Trophoblast cell (in vitro differentiated cells and primary cell): ENCODE data around the gene NDUFB5. TPM values are rescaled to one million over a fixed set of nuclear protein-coding genes. Genes with fewer than 3 reads are reported as not detected.

Source experiments
- DNase-seq, 2 donors: peaks; one replicate each; pipeline ENCODE4 v3.0.0-alpha.2; 2016
- H2AFZ ChIP-seq: 2 replicates; pipeline ENCODE4 v1.6.1; 2013; ENCODE audit warnings: low read length, moderate library complexity, mild to moderate bottlenecking; ENCODE audit not compliant: insufficient read depth, poor library complexity
- H2AK5ac ChIP-seq: 2 replicates; pipeline ENCODE4 v1.6.1; 2013; ENCODE audit warnings: mild to moderate bottlenecking, low read length
- H2BK120ac ChIP-seq: 2 replicates; pipeline ENCODE4 v1.6.1; 2013; ENCODE audit warnings: low read length, mild to moderate bottlenecking, moderate library complexity; ENCODE audit not compliant: insufficient read depth, poor library complexity
- H2BK12ac ChIP-seq: 2 replicates; pipeline ENCODE4 v1.6.1; 2013; ENCODE audit warnings: mild to moderate bottlenecking, low read length, moderate library complexity
- H2BK5ac ChIP-seq: 2 replicates; pipeline ENCODE4 v1.6.1; 2013; ENCODE audit warnings: low read length, low read depth, moderate library complexity, mild to moderate bottlenecking; ENCODE audit not compliant: poor library complexity
- H3K14ac ChIP-seq: 2 replicates; pipeline ENCODE4 v1.6.1; 2013; ENCODE audit warnings: mild to moderate bottlenecking, low read length
- H3K18ac ChIP-seq: 2 replicates; pipeline ENCODE4 v1.6.1; 2013; ENCODE audit warnings: mild to moderate bottlenecking, low read length
- H3K23ac ChIP-seq: 2 replicates; pipeline ENCODE4 v1.6.1; 2013; ENCODE audit warnings: low read length
- H3K27ac ChIP-seq: 2 replicates; pipeline ENCODE4 v1.5.1; 2013; ENCODE audit warnings: low read depth, mild to moderate bottlenecking, inconsistent platforms, low read length, moderate library complexity
- H3K27me3 ChIP-seq: 2 replicates; pipeline ENCODE4 v1.6.1; 2013; ENCODE audit warnings: inconsistent platforms, mild to moderate bottlenecking, low read length, moderate library complexity; ENCODE audit not compliant: insufficient read depth
- H3K36me3 ChIP-seq, 2 experiments: 1 replicate in 1 of 2; 2 replicates in 1 of 2; pipeline ENCODE4 v1.6.1; 2013; ENCODE audit warnings: low read length in 2 of 2, mild to moderate bottlenecking in 2 of 2, moderate library complexity in 1 of 2; ENCODE audit not compliant: insufficient read depth in 2 of 2, control insufficient read depth in 1 of 2
- H3K4ac ChIP-seq: 2 replicates; pipeline ENCODE4 v1.6.1; 2013; ENCODE audit warnings: low read depth, mild to moderate bottlenecking, low read length, moderate library complexity
- H3K4me1 ChIP-seq, 2 experiments: 1 replicate in 1 of 2; 2 replicates in 1 of 2; pipeline ENCODE4 v1.6.1; 2013; ENCODE audit warnings: low read length in 2 of 2, mild to moderate bottlenecking in 2 of 2, moderate library complexity in 1 of 2; ENCODE audit not compliant: insufficient read depth in 2 of 2, control insufficient read depth in 1 of 2
- H3K4me2 ChIP-seq: 2 replicates; pipeline ENCODE4 v1.6.1; 2013; ENCODE audit warnings: inconsistent platforms, mild to moderate bottlenecking, low read length, moderate library complexity
- H3K4me3 ChIP-seq: 2 replicates; pipeline ENCODE4 v1.5.1; 2013; ENCODE audit warnings: mild to moderate bottlenecking, low read depth, low read length, inconsistent platforms
- H3K79me1 ChIP-seq: one replicate; pipeline ENCODE4 v1.6.1; 2013; ENCODE audit warnings: low read length
- H3K79me2 ChIP-seq: 2 replicates; pipeline ENCODE4 v1.6.1; 2013; ENCODE audit warnings: low read length, mild to moderate bottlenecking; ENCODE audit not compliant: control insufficient read depth, insufficient read depth, poor library complexity
- H3K9ac ChIP-seq: 2 replicates; pipeline ENCODE4 v1.6.1; 2013; ENCODE audit warnings: mild to moderate bottlenecking, low read length
- H3K9me3 ChIP-seq: 2 replicates; pipeline ENCODE4 v1.6.1; 2013; ENCODE audit warnings: low read depth, mild to moderate bottlenecking, control low read depth, inconsistent platforms, low read length; ENCODE audit not compliant: insufficient read depth
- H4K12ac ChIP-seq: 2 replicates; pipeline ENCODE4 v1.6.1; 2013; ENCODE audit warnings: low read depth, mild to moderate bottlenecking, low read length, moderate library complexity
- H4K8ac ChIP-seq: 2 replicates; pipeline ENCODE4 v1.6.1; 2013; ENCODE audit warnings: low read depth, mild to moderate bottlenecking, low read length, moderate library complexity
- H4K91ac ChIP-seq: one replicate; pipeline ENCODE4 v1.6.1; 2013; ENCODE audit warnings: low read depth, mild to moderate bottlenecking, low read length, moderate library complexity
- WGBS: extraction: QIAGEN DNeasy Blood & Tissue Kit; methylation state at CpG from one replicate; pipeline ENCODE4 v1.1.7; 2013; ENCODE audit warnings: missing lambda C conversion rate; ENCODE audit not compliant: insufficient read length, insufficient coverage; ENCODE audit errors: extremely low coverage; 5-methylcytosine and 5-hydroxymethylcytosine counted together
- polyA plus RNA-seq: library from polyadenylated mRNA; stranded (reverse); fragments of 200-250 nt; gene quantifications from 2 replicates; pipeline ENCODE4 v1.2.3, GENCODE V29; 2013

NDUFB5 gene
- 78.3 and 80.5 TPM in 2 replicates for polyA plus RNA-seq

- H2BK12ac ChIP-seq: no peak within 1 kb of the TSS
- H3K9me3 ChIP-seq: no peaks in the 10 kb centered on the region
- H3K14ac ChIP-seq: peak within 1 kb of the TSS; percentile 97
- peak; percentile 97 to 98 for DNase-seq
- H3K4me3 ChIP-seq: peak within 1 kb of the TSS; percentile 97
- peak within 1 kb of the TSS; percentile 97 for H3K4ac ChIP-seq
- H3K4me1 ChIP-seq: peaks cover 2 to 6% of the 10 kb centered on the region in 2 experiments
- H3K27ac ChIP-seq: no peak within 1 kb of the TSS
- H4K91ac ChIP-seq: peak within 1 kb of the TSS; percentile 97
- peak within 1 kb of the TSS; percentile 98 for H3K18ac ChIP-seq
- no CpG with 5 or more reads among the region's 45 CpGs for WGBS
- H4K12ac ChIP-seq: peak within 1 kb of the TSS; percentile 95
- peak within 1 kb of the TSS; percentile 98 for H2AFZ ChIP-seq
- peaks cover 14 to 18% of the 10 kb centered on the region in 2 experiments for H3K36me3 ChIP-seq
- peak within 1 kb of the TSS; percentile 96 for H3K4me2 ChIP-seq
- no peaks in the 10 kb centered on the region for H3K27me3 ChIP-seq
- peak within 1 kb of the TSS; percentile 94 for H2BK5ac ChIP-seq
- peaks cover 7% of the 10 kb centered on the region for H3K79me2 ChIP-seq
- peak within 1 kb of the TSS; percentile 82 for H2BK120ac ChIP-seq
- H4K8ac ChIP-seq: peak within 1 kb of the TSS; percentile 99
- peak within 1 kb of the TSS; percentile 98 for H3K9ac ChIP-seq
- peak within 1 kb of the TSS; percentile 81 for H2AK5ac ChIP-seq
- peaks cover 4% of the 10 kb centered on the region for H3K79me1 ChIP-seq
- H3K23ac ChIP-seq: no peak within 1 kb of the TSS
These were observed at the start of gene NDUFB5, which contains the start of gene MRPL47 for GRCh38 chr3:179604321-179605078. TSS of gene NDUFB5 (plus strand) at chr3:179604794. CDS start at chr3:179604816, 22 bp downstream. TSS of gene MRPL47 (minus strand) at chr3:179604638. CDS start at chr3:179604624, 14 bp downstream.

GRCh38 chr3:179558742-179559364 is 45.7 kb upstream of the NDUFB5 start:
- no peak overlapping the region for H2AK5ac ChIP-seq
- no peak overlapping the region for H3K23ac ChIP-seq
- no peak overlapping the region for H2BK12ac ChIP-seq
- H3K18ac ChIP-seq: no peak overlapping the region
- no peak overlapping the region for H3K27ac ChIP-seq
- DNase-seq: peak; percentile 51 to 73
- no peak overlapping the region for H4K8ac ChIP-seq
- no peaks in the 10 kb centered on the region for H3K9me3 ChIP-seq
- no peak overlapping the region for H3K4me2 ChIP-seq
- no peaks in the 10 kb centered on the region for H3K36me3 ChIP-seq
- H2BK120ac ChIP-seq: no peak overlapping the region
- WGBS: no CpG with 5 or more reads among the region's 3 CpGs
- H4K12ac ChIP-seq: no peak overlapping the region
- no peak overlapping the region for H4K91ac ChIP-seq
- H2AFZ ChIP-seq: no peak overlapping the region
- H3K14ac ChIP-seq: no peak overlapping the region
- no peak overlapping the region for H2BK5ac ChIP-seq
- no peak overlapping the region for H3K9ac ChIP-seq
- peaks cover 8% of the 10 kb centered on the region for H3K79me2 ChIP-seq
- no peaks in the 10 kb centered on the region for H3K27me3 ChIP-seq
- peaks cover 1 to 2% of the 10 kb centered on the region in 2 experiments for H3K4me1 ChIP-seq
- H3K4me3 ChIP-seq: no peak overlapping the region
- H3K79me1 ChIP-seq: peaks cover 5% of the 10 kb centered on the region
- H3K4ac ChIP-seq: no peak overlapping the region

- H2BK5ac ChIP-seq: no peak overlapping the region
- H3K27ac ChIP-seq: no peak overlapping the region
- peaks cover 9% of the 10 kb centered on the region for H3K79me2 ChIP-seq
- no peaks in the 10 kb centered on the region for H3K9me3 ChIP-seq
- H3K9ac ChIP-seq: no peak overlapping the region
- no peak overlapping the region for H3K23ac ChIP-seq
- no peak overlapping the region for H2AFZ ChIP-seq
- H4K12ac ChIP-seq: no peak overlapping the region
- H2BK120ac ChIP-seq: no peak overlapping the region
- no peak overlapping the region for H3K4me2 ChIP-seq
- H3K18ac ChIP-seq: no peak overlapping the region
- no peak overlapping the region for H3K4ac ChIP-seq
- H4K91ac ChIP-seq: no peak overlapping the region
- H3K4me3 ChIP-seq: no peak overlapping the region
- no peaks in the 10 kb centered on the region for H3K27me3 ChIP-seq
- no CpG with 5 or more reads among the region's 1 CpG for WGBS
- no peaks in the 10 kb centered on the region for H3K36me3 ChIP-seq
- H3K4me1 ChIP-seq: peaks cover 2 to 3% of the 10 kb centered on the region in 2 experiments
- H2BK12ac ChIP-seq: no peak overlapping the region
- H4K8ac ChIP-seq: no peak overlapping the region
- peaks cover 5% of the 10 kb centered on the region for H3K79me1 ChIP-seq
- no peak for DNase-seq
- H2AK5ac ChIP-seq: no peak overlapping the region
- no peak overlapping the region for H3K14ac ChIP-seq
These were observed 43.8 kb upstream of the NDUFB5 start for GRCh38 chr3:179560791-179561190.

DNA sequence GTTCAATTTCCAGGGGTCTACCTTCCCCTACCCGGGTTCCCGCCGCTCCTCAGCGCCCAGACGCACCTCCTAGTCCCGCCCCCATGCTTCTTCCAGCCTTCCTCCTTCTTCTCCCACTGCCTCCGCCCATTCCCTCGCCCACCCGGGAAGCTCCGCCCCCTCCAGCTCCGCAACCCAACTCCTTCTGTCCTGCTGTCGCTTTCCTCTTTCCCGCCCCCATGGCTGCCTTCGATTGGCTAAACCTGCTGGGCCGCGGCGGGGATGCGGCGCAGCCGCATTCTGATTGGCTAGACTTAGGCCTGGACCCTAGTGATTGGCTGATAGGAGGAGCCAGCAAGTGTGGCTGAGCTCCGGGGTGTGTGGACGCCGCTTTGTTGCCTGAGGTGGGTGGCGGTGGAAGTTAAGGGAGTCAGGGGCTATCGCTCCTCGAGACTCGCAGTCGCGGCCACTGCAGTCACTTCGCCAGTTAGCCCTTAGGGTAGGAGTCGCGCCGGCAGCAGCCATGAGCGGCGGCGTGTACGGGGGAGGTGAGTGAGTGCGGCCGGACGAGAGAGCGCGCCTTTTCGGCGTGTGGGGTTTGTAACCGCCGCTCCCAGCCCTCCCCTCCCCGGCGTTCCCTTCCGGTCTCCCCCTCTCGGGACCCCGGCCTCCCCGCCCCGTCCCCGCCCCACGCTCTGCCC is 41.9 kb upstream of the NDUFB5 start, which contains the start of gene ACTL6A:
ACTL6A (plus strand) TSS at position 336 of the 680 bp plus-strand sequence; CDS start at position 503, 167 bp downstream.
- Histone ChIP-seq H4K8ac (peak within 1 kb of the TSS; percentile 100), H2BK5ac (peak within 1 kb of the TSS; percentile 94), H2AK5ac (peak within 1 kb of the TSS; percentile 95), H3K23ac (no peak within 1 kb of the TSS), H2AFZ (peak within 1 kb of the TSS; percentile 99), H2BK120ac (peak within 1 kb of the TSS; percentile 97), H3K27ac (peak within 1 kb of the TSS; percentile 98), H3K4me2 (peak within 1 kb of the TSS; percentile 86), H3K36me3 (no peaks in the 10 kb centered on the region), H4K12ac (peak within 1 kb of the TSS; percentile 99), H3K9me3 (no peaks in the 10 kb centered on the region), H3K4ac (peak within 1 kb of the TSS; percentile 98), H4K91ac (peak within 1 kb of the TSS; percentile 98), H3K14ac (peak within 1 kb of the TSS; percentile 100), H2BK12ac (peak within 1 kb of the TSS; percentile 87), H3K18ac (peak within 1 kb of the TSS; percentile 99), H3K27me3 (no peaks in the 10 kb centered on the region), H3K4me3 (peak within 1 kb of the TSS; percentile 99), H3K79me2 (peaks cover 9% of the 10 kb centered on the region), H3K4me1 (peaks cover 2 to 3% of the 10 kb centered on the region in 2 experiments), H3K9ac (peak within 1 kb of the TSS; percentile 97), H3K79me1 (peaks cover 5% of the 10 kb centered on the region)
- WGBS: no CpG with 5 or more reads among the region's 55 CpGs
- DNase-seq: peak; percentile 100
